H1 (cell line): ENCODE results near the gene MAPK8. TPM values are rescaled to one million over a fixed set of nuclear protein-coding genes. Genes with fewer than 3 reads are reported as not detected.

Source experiments
- CTCF ChIA-PET: fragments of 300-600 bp; sonication (Branson Sonifier 250); formaldehyde crosslinking; loops from one replicate; lab custom pipeline; 2021; ENCODE audit not compliant: partially characterized antibody; lab: Charles Lee
- POLR2A ChIA-PET: fragments of 300-600 bp; sonication (Branson Sonifier 250); formaldehyde crosslinking; loops from one replicate; lab custom pipeline; 2021; ENCODE audit warnings: inconsistent platforms; ENCODE audit not compliant: partially characterized antibody; lab: Charles Lee
- DNase-seq, 2 experiments: peaks; one replicate each; pipeline versions ENCODE4 v3.0.0 to v3.0.0-alpha.2; 2010 to 2022; ENCODE audit warnings: low spot score in 2 of 2, low read depth in 1 of 2, mixed read lengths in 1 of 2
- FAIRE-seq: peaks from 2 replicates; lab custom pipeline; 2011; peaks lifted over from hg19 to GRCh38; lab: Jason Lieb, UNC
- H2AFZ ChIP-seq: 2 replicates; pipeline ENCODE4 v1.8.1; 2012; ENCODE audit warnings: low read length, inconsistent platforms
- H2AK5ac ChIP-seq: 2 replicates; pipeline ENCODE4 v1.6.1; 2013; ENCODE audit warnings: low read depth, low read length
- H2BK120ac ChIP-seq: replicated peaks from 2 replicates; pipeline ENCODE3; 2013; ENCODE audit warnings: low read depth, low read length, inconsistent platforms
- H2BK12ac ChIP-seq: 2 replicates; pipeline ENCODE4 v1.6.1; 2013; ENCODE audit warnings: low read depth, low read length
- H2BK15ac ChIP-seq: 2 replicates; pipeline ENCODE4 v1.6.1; 2013; ENCODE audit warnings: low read length
- H2BK20ac ChIP-seq: 2 replicates; pipeline ENCODE4 v1.6.1; 2013; ENCODE audit warnings: low read length
- H2BK5ac ChIP-seq: 2 replicates; pipeline ENCODE4 v1.6.1; 2013; ENCODE audit warnings: low read depth, low read length
- H3K14ac ChIP-seq: 2 replicates; pipeline ENCODE4 v1.6.1; 2013; ENCODE audit warnings: inconsistent platforms; ENCODE audit not compliant: insufficient read length
- H3K18ac ChIP-seq: 2 replicates; pipeline ENCODE4 v1.6.1; 2013; ENCODE audit warnings: low read length; ENCODE audit errors: extremely low read depth
- H3K23ac ChIP-seq: 2 replicates; pipeline ENCODE4 v1.6.1; 2013; ENCODE audit warnings: inconsistent platforms; ENCODE audit not compliant: insufficient read length
- H3K23me2 ChIP-seq: 2 replicates; pipeline ENCODE4 v1.6.1; 2013; ENCODE audit warnings: low read depth, low read length
- H3K27ac ChIP-seq: 2 replicates; pipeline ENCODE4 v1.6.1; 2011; ENCODE audit warnings: low read depth, low read length, inconsistent platforms
- H3K27me3 ChIP-seq, 4 experiments: replicated peaks in 1 of 4; 1 replicate in 1 of 4; 2 replicates in 3 of 4; pipeline versions ENCODE4 v1.6.1 to v1.8.1; 2011 to 2013; ENCODE audit warnings: low read length in 3 of 4, mild to moderate bottlenecking in 3 of 4, inconsistent platforms in 2 of 4, mixed read lengths in 2 of 4, moderate library complexity in 1 of 4; ENCODE audit not compliant: control insufficient read depth in 3 of 4, insufficient read depth in 3 of 4; ENCODE audit errors: extremely low read depth in 1 of 4
- H3K36me3 ChIP-seq, 4 experiments: 2 replicates each; pipeline versions ENCODE4 v1.6.1 to v1.8.1; 2011 to 2013; ENCODE audit warnings: mild to moderate bottlenecking in 4 of 4, low read length in 3 of 4, moderate library complexity in 2 of 4, control low read depth in 1 of 4, inconsistent platforms in 1 of 4; ENCODE audit not compliant: insufficient read depth in 4 of 4, control insufficient read depth in 2 of 4
- H3K4ac ChIP-seq: replicated peaks from 2 replicates; pipeline ENCODE3; 2013; ENCODE audit warnings: low read length, low read depth, mixed read lengths, inconsistent platforms; ENCODE audit not compliant: insufficient read length
- H3K4me1 ChIP-seq, 4 experiments: replicated peaks in 1 of 4; 1 replicate in 1 of 4; 2 replicates in 3 of 4; pipeline versions ENCODE4 v1.6.1 to v1.8.1; 2011 to 2013; ENCODE audit warnings: low read length in 3 of 4, inconsistent platforms in 2 of 4, mixed read lengths in 1 of 4; ENCODE audit not compliant: insufficient read depth in 4 of 4, control insufficient read depth in 3 of 4
- H3K4me2 ChIP-seq, 2 experiments: 2 replicates each; pipeline versions ENCODE4 v1.6.1 to v1.8.1; 2011 to 2013; ENCODE audit warnings: low read depth in 2 of 2, low read length in 2 of 2, control low read depth in 1 of 2, inconsistent platforms in 1 of 2, mild to moderate bottlenecking in 1 of 2; ENCODE audit not compliant: insufficient read depth in 1 of 2
- H3K4me3 ChIP-seq, 4 experiments: fragments of 200-600, 300-600 bp in 1 of 4; sonication (generic), shearing (Covaris generic), sonication (Bioruptor Twin) in 1 of 4; 2 replicates each; pipeline versions ENCODE4 v1.5.1 to v1.8.1; 2011 to 2016; ENCODE audit warnings: low read length in 4 of 4, low read depth in 3 of 4, control low read depth in 2 of 4, inconsistent platforms in 2 of 4, mild to moderate bottlenecking in 2 of 4, mixed read lengths in 1 of 4, moderate library complexity in 1 of 4; ENCODE audit not compliant: insufficient read depth in 2 of 4; ENCODE audit errors: extremely low read depth in 1 of 4
- H3K56ac ChIP-seq: replicated peaks from 2 replicates; pipeline ENCODE3; 2013; ENCODE audit warnings: low read depth, mild to moderate bottlenecking, mixed read lengths, low read length, inconsistent platforms; ENCODE audit not compliant: insufficient read length
- H3K79me1 ChIP-seq: 2 replicates; pipeline ENCODE4 v1.6.1; 2013; ENCODE audit warnings: low read depth, low read length, control low read depth
- H3K79me2 ChIP-seq, 2 experiments: 2 replicates each; pipeline versions ENCODE4 v1.6.1 to v1.8.1; 2012 to 2013; ENCODE audit warnings: low read length in 2 of 2, mild to moderate bottlenecking in 2 of 2, inconsistent platforms in 1 of 2; ENCODE audit not compliant: insufficient read depth in 2 of 2, control insufficient read depth in 1 of 2
- H3K9ac ChIP-seq, 4 experiments: replicated peaks in 1 of 4; 1 replicate in 1 of 4; 2 replicates in 3 of 4; pipeline versions ENCODE4 v1.6.1 to v1.8.1; 2011 to 2013; ENCODE audit warnings: low read depth in 3 of 4, low read length in 3 of 4, control low read depth in 2 of 4, mild to moderate bottlenecking in 2 of 4, moderate library complexity in 2 of 4, inconsistent platforms in 1 of 4; ENCODE audit errors: extremely low read depth in 1 of 4
- H3K9me3 ChIP-seq, 2 experiments: 2 replicates each; pipeline versions ENCODE4 v1.6.1 to v1.8.1; 2012 to 2013; ENCODE audit warnings: mild to moderate bottlenecking in 2 of 2, moderate library complexity in 2 of 2, control low read depth in 1 of 2, inconsistent platforms in 1 of 2, low read depth in 1 of 2, low read length in 1 of 2, mixed read lengths in 1 of 2; ENCODE audit not compliant: insufficient read depth in 2 of 2
- H4K20me1 ChIP-seq, 2 experiments: replicated peaks in 1 of 2; 2 replicates each; pipeline versions ENCODE3 to v1.8.1; 2011 to 2013; ENCODE audit warnings: inconsistent platforms in 2 of 2, low read length in 2 of 2, mild to moderate bottlenecking in 1 of 2; ENCODE audit not compliant: insufficient read depth in 2 of 2, control insufficient read depth in 1 of 2
- H4K5ac ChIP-seq: 2 replicates; pipeline ENCODE4 v1.6.1; 2013; ENCODE audit warnings: low read length, low read depth, mixed read lengths, inconsistent platforms; ENCODE audit not compliant: insufficient read length
- H4K8ac ChIP-seq: 2 replicates; pipeline ENCODE4 v1.8.0; 2013; ENCODE audit warnings: mild to moderate bottlenecking, moderate library complexity, low read length, inconsistent platforms; ENCODE audit not compliant: insufficient read depth; ENCODE audit errors: extremely low read depth
- H4K91ac ChIP-seq: replicated peaks from 2 replicates; pipeline ENCODE3; 2013; ENCODE audit warnings: low read length, mixed read lengths, inconsistent platforms; ENCODE audit not compliant: insufficient read length
- CBX8 ChIP-seq: fragments of 300-800, 300-1000 bp; sonication (generic); IDR thresholded peaks from 2 replicates; pipeline ENCODE4 v1.7.1; 2016; ENCODE audit warnings: low read depth, low read length, borderline replicate concordance
- HDAC6 ChIP-seq: IDR thresholded peaks from one replicate; pipeline ENCODE4 v1.7.1; 2012; ENCODE audit warnings: low read depth, mild to moderate bottlenecking, inconsistent platforms, low read length, moderate library complexity
- KDM1A ChIP-seq: fragments of 200-600, 300-600 bp; sonication (generic); IDR thresholded peaks from 2 replicates; pipeline ENCODE4 v1.7.1; 2016; ENCODE audit warnings: mild to moderate bottlenecking, low read length, borderline replicate concordance
- PHF8 ChIP-seq: fragments of 200-600 bp; sonication (generic); conservative IDR thresholded peaks from 2 replicates; pipeline ENCODE4 v1.7.1; 2012; ENCODE audit warnings: low read depth, mild to moderate bottlenecking, inconsistent platforms, low read length, moderate library complexity
- RFX5 ChIP-seq: IDR thresholded peaks from 2 replicates; pipeline ENCODE4 v1.6.1; 2011; ENCODE audit warnings: low read depth, low read length, improper control_type of control experiment, borderline replicate concordance
- SP4 ChIP-seq: IDR thresholded peaks from 2 replicates; pipeline ENCODE4 v1.6.1; 2012; ENCODE audit warnings: low read length, inconsistent platforms
- TAF7 ChIP-seq: optimal IDR thresholded peaks from 2 replicates; pipeline ENCODE3; 2011; ENCODE audit warnings: low read depth, mild to moderate bottlenecking, inconsistent platforms, low read length, moderate library complexity, borderline replicate concordance
- WGBS, 2 experiments: shearing (Covaris generic) in 1 of 2; methylation state at CpG; one replicate each; pipeline versions ENCODE4 v1.1.6 to v1.1.7; 2013 to 2015; ENCODE audit warnings: low lambda C conversion rate in 2 of 2, mixed read lengths in 2 of 2, inconsistent platforms in 1 of 2, low coverage in 1 of 2, missing lambda C conversion rate in 1 of 2; ENCODE audit not compliant: insufficient replicate concordance in 2 of 2, insufficient coverage in 1 of 2, insufficient read length in 1 of 2; ENCODE audit errors: extremely low coverage in 1 of 2, missing lambda C conversion rate in 1 of 2; 5-methylcytosine and 5-hydroxymethylcytosine counted together
- polyA plus RNA-seq, 7 experiments: library from polyadenylated mRNA; depleted of rRNA in 3 of 7; stranded (reverse) in 5 of 7; unstranded in 2 of 7; fragments of >200 nt in 5 of 7; fragments of 200-250 nt in 2 of 7; gene quantifications; 1 replicate in 5 of 7; 2 replicates in 1 of 7; 4 replicates in 1 of 7; pipeline versions ENCODE4 v1.2.1 to v1.2.3, GENCODE V29; 2011 to 2013; ENCODE audit warnings: missing spikeins in 2 of 7, mixed read lengths in 2 of 7
- total RNA-seq: library from RNA; stranded (reverse); fragmentation: NEBNext Ultra II Directional; extraction: Animal tissue kit (Norgen Biotek cat#: 25700); gene quantifications from 2 replicates; pipeline ENCODE4 v1.2.1, GENCODE V29; 2021

MAPK8 gene
- total and polyA plus RNA-seq, 2 of the 8 experiments (the other 6 are each of a cell fraction or from before 2014, with no cell fraction given), result 23.3 to 71.3 TPM

DNA sequence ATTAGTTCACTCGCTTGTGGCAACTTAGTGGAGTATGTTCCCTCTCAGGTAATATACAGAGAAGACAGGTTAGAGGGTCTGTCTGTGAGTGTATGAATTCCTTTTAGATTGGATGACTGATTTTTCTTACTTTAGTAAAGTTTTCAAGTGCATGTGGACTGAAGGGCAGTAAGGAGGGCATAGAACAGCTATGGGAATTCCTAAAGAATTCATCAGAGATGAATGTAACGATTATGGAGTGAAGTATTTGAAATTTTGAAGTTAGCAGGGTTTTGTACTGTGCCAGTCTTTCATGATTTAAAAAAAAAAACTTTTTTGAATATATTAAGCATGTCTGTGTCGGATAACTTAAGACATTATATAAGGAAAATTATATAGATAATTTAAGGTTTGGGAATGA, 15.5 kb downstream of the MAPK8 start:
- CTCF ChIA-PET, result interaction anchor here (3.8 kb wide), 1 partner anchor 12 kb away, joined by 27 read pairs; no protein-coding TSS in a partner anchor
- Histone ChIP-seq H3K79me2 (peaks cover 3 to 97% of the 10 kb centered on the region in 2 experiments; a peak in 2 of 4 replicates), H2BK20ac (no peak overlapping the region), H2BK15ac (no peak overlapping the region), H2BK12ac (no peak overlapping the region), H4K91ac (no peak overlapping the region), H2AFZ (no peak overlapping the region), H3K4me3 (no peak overlapping the region), H3K9me3 (no peaks in the 10 kb centered on the region), H4K5ac (no peak overlapping the region), H3K23ac (no peak overlapping the region), H3K23me2 (no peaks in the 10 kb centered on the region), H3K4me2 (no peak overlapping the region), H4K8ac (no peak overlapping the region), H4K20me1 (peaks cover 0 to 6% of the 10 kb centered on the region in 2 experiments), H2BK5ac (no peak overlapping the region), H3K27me3 (no peaks in the 10 kb centered on the region), H2BK120ac (no peak overlapping the region), H3K56ac (no peak overlapping the region), H3K79me1 (peaks cover 4% of the 10 kb centered on the region; the same call in 1 of the 2 replicates), H3K18ac (no peak overlapping the region), H2AK5ac (no peak overlapping the region), H3K9ac (no peak overlapping the region), H3K4ac (no peak overlapping the region), H3K36me3 (no peaks in the 10 kb centered on the region), H3K14ac (no peak overlapping the region), H3K4me1 (peaks cover 0 to 5% (median 2%) of the 10 kb centered on the region in 4 experiments; a peak in 3 of 7 replicates), H3K27ac (no peak overlapping the region)
- TF ChIP-seq KDM1A (no peak), CBX8 (no peak), TAF7 (no peak), PHF8 (no peak), SP4 (no peak), RFX5 (no peak), HDAC6 (no peak)
- FAIRE-seq, result no peak
- POLR2A ChIA-PET, result interaction anchor here (1.9 kb wide), 1 partner anchor 9 kb away, joined by 5 read pairs; no protein-coding TSS in a partner anchor
- DNase-seq, result no peak
- 86% methylated on average over 3 of the region's 3 CpGs; no CpG with 5 or more reads in 1 of the 2 experiments for WGBS, 2 experiments
